ENCODE results near the gene RPS6KA5. TPM values are rescaled to one million over a fixed set of nuclear protein-coding genes. Genes with fewer than 3 reads are reported as not detected.
A peak's percentile ranks its signal among the peaks of the same experiment; 100 is the strongest.

RPS6KA5 gene
- total and polyA plus RNA-seq, 2 donors from 2014 or later: 0.95 to 9.4 TPM

DNA sequence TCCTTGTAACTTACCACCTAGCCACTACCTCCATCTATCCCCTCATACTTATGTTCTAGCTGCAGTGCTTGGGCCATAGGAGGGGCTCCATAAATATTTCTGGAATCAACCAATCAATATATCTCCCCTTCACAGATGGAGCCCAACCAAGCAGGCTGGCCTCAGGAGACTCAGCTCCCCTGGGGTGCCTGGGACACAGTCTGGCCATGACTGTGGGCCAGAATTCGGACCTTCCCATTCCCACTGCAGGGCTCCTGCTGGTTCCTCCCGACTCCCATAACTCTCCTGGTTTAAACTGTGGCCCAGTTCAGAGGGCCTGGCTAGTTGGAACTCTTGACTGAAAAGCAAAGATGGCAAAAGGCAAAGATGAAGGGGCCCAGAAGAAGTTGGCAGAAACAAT lies 257.2 kb downstream of the RPS6KA5 start:
- peaks cover 3 to 30% (median 29%) of the 10 kb centered on the region in 3 donors for H3K4me1 ChIP-seq (ENCODE audit: control insufficient read depth in 2 of 3, insufficient read depth in 2 of 3, low read depth in 1 of 3, low read length in 3 of 3)
- no peak for TF ChIP-seq CTCF (IDR thresholded peaks at IDR 0.05; ENCODE audit: borderline replicate concordance, extremely low read depth, insufficient read depth)
- intact Hi-C loops (cut with DNase I): no loop called here
- H3K27me3 ChIP-seq (ENCODE audit: control insufficient read depth, insufficient read depth, low read length): no peaks in the 10 kb centered on the region
- no peak for FAIRE-seq
- no peak overlapping the region for H3K4me3 ChIP-seq (ENCODE audit: low read length in 3 of 3)
- H3K36me3 ChIP-seq (ENCODE audit: control insufficient read depth in 2 of 3, insufficient read depth in 3 of 3, low read length in 3 of 3): no peaks in the 10 kb centered on the region
- H3K9ac ChIP-seq (ENCODE audit: low read length in 3 of 3): no peak overlapping the region
- no peaks in the 10 kb centered on the region for H3K9me3 ChIP-seq (ENCODE audit: control insufficient read depth in 2 of 3, insufficient read depth in 1 of 3, low read length in 3 of 3)
- peak overlapping the region in 1 of 2 donors; percentile 14 for H3K27ac ChIP-seq (ENCODE audit: low read depth in 2 of 2, low read length in 2 of 2)
- no peak for DNase-seq

DNA sequence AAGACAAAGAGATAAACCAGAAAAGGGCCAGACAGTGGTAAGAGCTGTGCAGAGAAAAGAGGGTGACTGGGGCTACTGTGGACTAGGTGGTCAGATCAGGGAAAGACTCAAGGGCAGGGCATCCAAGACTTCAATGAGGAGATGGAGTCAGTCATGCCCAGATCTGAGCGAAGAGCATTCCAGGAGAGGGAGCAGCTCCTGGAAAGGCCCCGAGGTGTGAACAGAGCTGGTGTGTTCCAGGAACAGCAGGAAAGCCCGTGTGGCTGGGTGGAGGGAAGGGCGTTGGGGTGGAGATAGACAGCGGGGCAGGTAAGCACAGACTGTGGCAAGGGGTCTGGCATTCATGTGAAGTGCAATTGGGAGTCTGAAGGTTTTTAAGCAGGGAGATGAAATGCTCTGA lies 261.0 kb downstream of the RPS6KA5 start:
- Histone ChIP-seq H3K27ac (ENCODE audit: low read depth in 2 of 2, low read length in 2 of 2) (no peak overlapping the region), H3K9me3 (ENCODE audit: control insufficient read depth in 2 of 3, insufficient read depth in 1 of 3, low read length in 3 of 3) (no peaks in the 10 kb centered on the region), H3K36me3 (ENCODE audit: control insufficient read depth in 2 of 3, insufficient read depth in 3 of 3, low read length in 3 of 3) (no peaks in the 10 kb centered on the region), H3K27me3 (ENCODE audit: control insufficient read depth, insufficient read depth, low read length) (no peaks in the 10 kb centered on the region), H3K4me1 (ENCODE audit: control insufficient read depth in 2 of 3, insufficient read depth in 2 of 3, low read depth in 1 of 3, low read length in 3 of 3) (peaks cover 0 to 15% (median 8%) of the 10 kb centered on the region in 3 donors), H3K4me3 (ENCODE audit: low read length in 3 of 3) (no peak overlapping the region), H3K9ac (ENCODE audit: low read length in 3 of 3) (no peak overlapping the region)
- no peak for TF ChIP-seq CTCF (IDR thresholded peaks at IDR 0.05; ENCODE audit: borderline replicate concordance, extremely low read depth, insufficient read depth)
- DNase-seq (no peak), FAIRE-seq (no peak)
- intact Hi-C loops (cut with DNase I): no loop called here

DNA sequence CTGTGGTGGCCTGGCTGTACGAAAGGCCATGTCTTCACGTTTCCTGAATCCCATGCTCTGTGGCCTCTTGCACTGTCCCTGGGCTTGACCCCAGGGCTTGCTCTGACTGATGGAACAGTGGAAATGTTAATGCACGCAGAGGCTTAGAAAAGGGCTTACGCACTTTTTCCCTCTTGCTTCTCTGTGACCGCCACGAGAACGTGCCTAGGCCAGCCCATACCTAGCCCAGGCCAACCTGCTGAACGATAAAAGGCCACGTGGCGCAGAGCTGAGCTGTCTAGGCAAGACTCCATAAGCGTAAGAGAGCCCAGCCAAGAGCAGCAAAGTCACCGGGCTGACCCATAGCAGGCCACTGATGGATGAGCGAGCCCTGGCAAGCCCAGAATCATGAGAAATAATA lies 262.5 kb downstream of the RPS6KA5 start:
- H3K27ac ChIP-seq (ENCODE audit: low read depth in 2 of 2, low read length in 2 of 2): no peak overlapping the region
- TF ChIP-seq CTCF (IDR thresholded peaks at IDR 0.05; ENCODE audit: borderline replicate concordance, extremely low read depth, insufficient read depth): no peak
- no peaks in the 10 kb centered on the region for H3K36me3 ChIP-seq (ENCODE audit: control insufficient read depth in 2 of 3, insufficient read depth in 3 of 3, low read length in 3 of 3)
- H3K27me3 ChIP-seq (ENCODE audit: control insufficient read depth, insufficient read depth, low read length): no peaks in the 10 kb centered on the region
- H3K4me3 ChIP-seq (ENCODE audit: low read length in 3 of 3): no peak overlapping the region
- intact Hi-C loops (cut with DNase I): no loop called here
- no peak for FAIRE-seq
- no peak for DNase-seq
- H3K4me1 ChIP-seq (ENCODE audit: control insufficient read depth in 2 of 3, insufficient read depth in 2 of 3, low read depth in 1 of 3, low read length in 3 of 3): peaks cover 0 to 13% (median 8%) of the 10 kb centered on the region in 3 donors
- H3K9ac ChIP-seq (ENCODE audit: low read length in 3 of 3): no peak overlapping the region
- H3K9me3 ChIP-seq (ENCODE audit: control insufficient read depth in 2 of 3, insufficient read depth in 1 of 3, low read length in 3 of 3): no peaks in the 10 kb centered on the region

Other genes with a start within 250 kb of the RPS6KA5 start
- 48.3 TPM for gene TTC7B, start 244.2 kb downstream of the RPS6KA5 start, total RNA-seq
- 23.4 TPM for gene TTC7B, start 244.2 kb downstream of the RPS6KA5 start, polyA plus RNA-seq (ENCODE audit: insufficient read depth, low read depth, low replicate concordance)
- gene DGLUCY, start 53.4 kb upstream of the RPS6KA5 start, total RNA-seq: 79.7 TPM
- gene DGLUCY, start 53.4 kb upstream of the RPS6KA5 start, polyA plus RNA-seq (ENCODE audit: insufficient read depth, low read depth, low replicate concordance): 83.4 TPM
- 1.7 TPM for gene GPR68, start 184.1 kb upstream of the RPS6KA5 start, total RNA-seq
- 0.82 TPM for gene GPR68, start 184.1 kb upstream of the RPS6KA5 start, polyA plus RNA-seq (ENCODE audit: insufficient read depth, low read depth, low replicate concordance)